HUDEP-2 (cell line): ENCODE measurements around the gene SCNN1G.
"Not testable (repeated sequence)": the region's sequence is repeated elsewhere in the genome, so short reads cannot be mapped to it uniquely, and the experiment has no call there.

Experiments used
- DNase-seq, 76 experiments: peaks; one replicate each; lab custom pipeline; 2025; ENCODE audit not compliant: unreplicated experiment in 76 of 76; lab: John Stamatoyannopoulos, UW

The SCNN1G gene

GRCh38 chr16:23244122-23244521 is 61.6 kb downstream of the SCNN1G start:
- DNase-seq = no peak

- no peak for DNase-seq
Measured at GRCh38 chr16:23245268-23245667, 62.7 kb downstream of the SCNN1G start.

- DNase-seq = no peak
Measured at GRCh38 chr16:23248261-23249194, 66.0 kb downstream of the SCNN1G start.

- no peak for DNase-seq
Measured at GRCh38 chr16:23249830-23250229, 67.3 kb downstream of the SCNN1G start.

GRCh38 chr16:23252310-23252709 is 69.8 kb downstream of the SCNN1G start:
- no peak for DNase-seq

- DNase-seq = not testable (repeated sequence)
Measured at GRCh38 chr16:23253650-23254049, 71.1 kb downstream of the SCNN1G start.

GRCh38 chr16:23254338-23254737 is 71.8 kb downstream of the SCNN1G start:
- DNase-seq = no peak

GRCh38 chr16:23255000-23255399 is 72.5 kb downstream of the SCNN1G start:
- DNase-seq = no peak

- DNase-seq = no peak
Measured at GRCh38 chr16:23256440-23256839, 73.9 kb downstream of the SCNN1G start.

GRCh38 chr16:23257682-23258081 is 75.1 kb downstream of the SCNN1G start:
- no peak for DNase-seq

- no peak for DNase-seq
Measured at GRCh38 chr16:23258919-23259237, 76.3 kb downstream of the SCNN1G start.
